Prostate gland (tissue), 2 donors: ENCODE measurements around the gene MPZL3. TPM values are rescaled to one million over a fixed set of nuclear protein-coding genes. Genes with fewer than 3 reads are reported as not detected.

ENCODE experiments used
- DNase-seq: peaks from one replicate; pipeline ENCODE4 v3.0.0-alpha.2; 2019; ENCODE audit warnings: low spot score
- H3K27ac ChIP-seq, 2 donors: fragments of 200-600 bp; sonication (generic); 2 replicates each; pipeline ENCODE4 v1.5.1; 2017 to 2019
- H3K27me3 ChIP-seq: fragments of 200-600 bp; sonication (generic); replicated peaks from 2 replicates; pipeline ENCODE4 v1.5.1; 2019; ENCODE audit not compliant: insufficient read depth
- H3K36me3 ChIP-seq, 2 donors: fragments of 200-600 bp; sonication (generic); 1 replicate in 1 of 2; 2 replicates in 1 of 2; pipeline versions ENCODE4 v1.5.1 to v1.8.1; 2017 to 2019
- H3K4me1 ChIP-seq: fragments of 200-600 bp; sonication (generic); replicated peaks from 2 replicates; pipeline ENCODE4 v1.5.1; 2019
- H3K4me3 ChIP-seq, 2 donors: fragments of 200-600 bp; sonication (generic); 2 replicates each; pipeline ENCODE4 v1.5.1; 2017 to 2019
- H3K9me3 ChIP-seq: fragments of 200-600 bp; sonication (generic); 2 replicates; pipeline ENCODE4 v1.5.1; 2017
- POLR2A ChIP-seq: fragments of 450-650 bp; IDR thresholded peaks from one replicate; pipeline ENCODE4 v1.6.1; 2016; ENCODE audit warnings: antibody characterized with exemption, mild to moderate bottlenecking
- POLR2AphosphoS5 ChIP-seq: sonication (generic); formaldehyde crosslinking; IDR thresholded peaks from one replicate; pipeline ENCODE4 v1.6.1; 2017; ENCODE audit warnings: antibody characterized with exemption
- WGBS: methylation state at CpG from one replicate; pipeline ENCODE4 v1.1.5; 2018; 5-methylcytosine and 5-hydroxymethylcytosine counted together
- intact Hi-C: fragments of 100-400 bp; cut with DNase I; formaldehyde crosslinking; loops from one replicate; pipeline ENCODE4 v1.14.2; 2022
- total RNA-seq, 2 donors: library from RNA; depleted of rRNA; stranded (reverse); fragments of >200 nt; gene quantifications; one replicate each; pipeline ENCODE4 v1.1.0, GENCODE V29; 2016
- TF ChIP-seq, protein P1 (sequence below), 4 experiments: fragments of 200-600 bp in 2 of 4; fragments of 450-650 bp in 2 of 4; sonication (generic) in 2 of 4; IDR thresholded peaks; 1 replicate in 3 of 4; 2 replicates in 1 of 4; pipeline ENCODE4 v1.5.1; 2016 to 2019; ENCODE audit warnings: antibody characterized with exemption in 4 of 4, mild to moderate bottlenecking in 2 of 4, moderate library complexity in 2 of 4

Gene MPZL3
- total RNA-seq, 2 donors from 2014 or later: 6.2 to 13.0 TPM

DNA sequence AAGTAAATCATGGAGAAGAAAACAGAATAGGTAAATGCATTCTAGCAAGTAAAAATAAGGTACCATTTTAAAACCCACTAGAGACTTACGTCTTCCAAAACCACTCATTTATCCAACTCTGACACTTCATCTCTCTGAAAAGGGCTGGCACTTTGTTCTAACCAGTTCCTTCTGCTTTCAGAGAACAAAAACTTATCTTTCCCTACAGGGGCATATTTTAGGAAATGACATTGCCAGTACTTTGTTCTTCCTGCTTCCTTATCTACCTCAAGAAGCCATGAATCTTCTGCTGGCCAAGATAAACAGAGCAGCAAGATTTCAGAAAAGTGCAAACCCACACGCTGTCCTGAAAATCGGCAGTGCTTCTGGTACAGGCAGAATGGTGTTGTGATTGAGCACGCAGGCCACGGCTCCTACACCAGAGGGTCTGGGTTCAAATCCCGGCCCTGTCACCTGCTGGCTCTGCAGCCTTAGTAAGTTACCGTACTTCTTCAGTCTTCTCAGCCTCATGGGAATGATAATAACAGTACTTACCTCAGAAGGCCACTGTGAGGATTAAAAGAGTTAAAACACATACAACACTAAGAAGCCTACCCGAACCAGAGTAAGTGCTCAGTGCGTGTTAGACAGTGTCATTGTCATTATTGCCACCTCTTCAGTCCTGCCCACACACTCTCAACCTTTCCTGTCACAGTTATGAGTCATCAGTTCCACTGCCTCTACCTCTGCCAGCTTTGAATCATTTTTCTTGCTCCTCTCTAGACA lies 11.0 kb downstream of the MPZL3 start:
- 37% methylated on average over 9 of the region's 9 CpGs for WGBS
- H3K27ac ChIP-seq: peak overlapping the region; percentile 77 to 80
- no peaks in the 10 kb centered on the region for H3K9me3 ChIP-seq
- no peaks in the 10 kb centered on the region for H3K4me1 ChIP-seq
- DNase-seq: peak; percentile 75
- peak overlapping the region in 1 of 2 donors; percentile 11 for H3K4me3 ChIP-seq
- no peaks in the 10 kb centered on the region for H3K27me3 ChIP-seq
- TF ChIP-seq POLR2A: no peak
- TF ChIP-seq POLR2AphosphoS5: peak; percentile 92
- no peaks in the 10 kb centered on the region for H3K36me3 ChIP-seq
- intact Hi-C loops: no loop called here

DNA sequence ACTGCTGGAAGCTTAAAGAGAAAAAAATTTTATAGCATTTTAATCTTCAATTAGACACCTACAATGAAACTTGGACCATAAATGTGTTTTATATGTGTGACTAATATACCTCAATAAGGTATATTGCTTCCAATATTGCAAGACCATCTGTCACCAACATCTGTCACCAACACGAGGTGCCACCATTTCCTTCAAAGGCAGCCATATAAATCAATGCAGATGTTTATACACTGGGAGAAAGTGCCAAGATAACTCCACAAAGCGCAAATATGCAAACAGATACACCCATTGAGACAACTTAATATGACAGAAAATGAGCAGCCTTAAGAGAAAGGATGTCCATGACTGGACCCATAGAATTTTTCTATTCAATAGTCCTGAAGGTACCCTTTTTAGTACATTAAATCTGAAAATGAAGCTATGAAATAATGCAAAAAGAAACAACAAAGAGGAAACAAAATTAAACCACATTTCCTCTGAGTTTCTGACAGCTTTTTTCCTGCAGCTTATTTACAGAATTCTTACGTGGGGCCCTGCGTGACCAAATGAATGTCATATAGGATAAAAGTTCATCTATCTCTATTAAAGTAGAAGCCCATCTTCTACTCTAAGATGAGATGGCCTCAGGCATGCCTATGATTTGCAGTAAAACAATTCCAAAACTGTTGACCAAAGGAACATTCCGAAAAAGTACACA lies 12.5 kb downstream of the MPZL3 start:
- Histone ChIP-seq H3K27ac (peak overlapping the region in 1 of 2 donors; percentile 4), H3K36me3 (no peaks in the 10 kb centered on the region), H3K4me3 (no peak overlapping the region), H3K4me1 (no peaks in the 10 kb centered on the region), H3K27me3 (no peaks in the 10 kb centered on the region), H3K9me3 (no peaks in the 10 kb centered on the region)
- TF ChIP-seq, protein P1, sequence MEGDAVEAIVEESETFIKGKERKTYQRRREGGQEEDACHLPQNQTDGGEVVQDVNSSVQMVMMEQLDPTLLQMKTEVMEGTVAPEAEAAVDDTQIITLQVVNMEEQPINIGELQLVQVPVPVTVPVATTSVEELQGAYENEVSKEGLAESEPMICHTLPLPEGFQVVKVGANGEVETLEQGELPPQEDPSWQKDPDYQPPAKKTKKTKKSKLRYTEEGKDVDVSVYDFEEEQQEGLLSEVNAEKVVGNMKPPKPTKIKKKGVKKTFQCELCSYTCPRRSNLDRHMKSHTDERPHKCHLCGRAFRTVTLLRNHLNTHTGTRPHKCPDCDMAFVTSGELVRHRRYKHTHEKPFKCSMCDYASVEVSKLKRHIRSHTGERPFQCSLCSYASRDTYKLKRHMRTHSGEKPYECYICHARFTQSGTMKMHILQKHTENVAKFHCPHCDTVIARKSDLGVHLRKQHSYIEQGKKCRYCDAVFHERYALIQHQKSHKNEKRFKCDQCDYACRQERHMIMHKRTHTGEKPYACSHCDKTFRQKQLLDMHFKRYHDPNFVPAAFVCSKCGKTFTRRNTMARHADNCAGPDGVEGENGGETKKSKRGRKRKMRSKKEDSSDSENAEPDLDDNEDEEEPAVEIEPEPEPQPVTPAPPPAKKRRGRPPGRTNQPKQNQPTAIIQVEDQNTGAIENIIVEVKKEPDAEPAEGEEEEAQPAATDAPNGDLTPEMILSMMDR (IDR thresholded peaks at IDR 0.05): no peak
- TF ChIP-seq POLR2A (no peak), POLR2AphosphoS5 (no peak)
- DNase-seq: no peak
- intact Hi-C loops: no loop called here
- WGBS: 60% methylated on average over 5 of the region's 5 CpGs

DNA sequence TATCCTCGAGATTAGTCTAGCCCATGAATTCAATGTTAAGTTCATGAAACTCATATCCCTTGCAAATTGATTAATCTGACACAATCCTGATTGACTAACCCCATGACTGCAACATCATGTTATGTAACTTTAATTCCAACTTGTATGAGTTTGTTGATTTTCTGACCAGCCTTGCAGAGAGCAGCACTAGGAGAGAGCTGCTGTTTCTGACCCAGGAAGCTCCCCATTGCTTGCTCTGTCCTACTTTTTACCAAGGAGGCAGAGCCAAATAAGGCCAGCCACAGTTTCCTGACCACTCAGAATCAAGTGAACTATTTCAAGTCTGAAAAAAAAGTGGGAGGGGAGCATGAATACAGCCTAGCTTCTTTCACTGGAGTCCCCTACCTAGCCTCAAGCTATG lies 13.2 kb downstream of the MPZL3 start:
- TF ChIP-seq, protein P1 (IDR thresholded peaks at IDR 0.05): no peak
- TF ChIP-seq POLR2AphosphoS5: no peak
- no peak for TF ChIP-seq POLR2A
- Histone ChIP-seq H3K9me3 (no peaks in the 10 kb centered on the region), H3K27me3 (no peaks in the 10 kb centered on the region), H3K4me1 (no peaks in the 10 kb centered on the region), H3K36me3 (no peaks in the 10 kb centered on the region), H3K27ac (no peak overlapping the region), H3K4me3 (no peak overlapping the region)
- DNase-seq: no peak
- intact Hi-C loops: no loop called here
- 88% methylated on average over 1 of the region's 1 CpG for WGBS

DNA sequence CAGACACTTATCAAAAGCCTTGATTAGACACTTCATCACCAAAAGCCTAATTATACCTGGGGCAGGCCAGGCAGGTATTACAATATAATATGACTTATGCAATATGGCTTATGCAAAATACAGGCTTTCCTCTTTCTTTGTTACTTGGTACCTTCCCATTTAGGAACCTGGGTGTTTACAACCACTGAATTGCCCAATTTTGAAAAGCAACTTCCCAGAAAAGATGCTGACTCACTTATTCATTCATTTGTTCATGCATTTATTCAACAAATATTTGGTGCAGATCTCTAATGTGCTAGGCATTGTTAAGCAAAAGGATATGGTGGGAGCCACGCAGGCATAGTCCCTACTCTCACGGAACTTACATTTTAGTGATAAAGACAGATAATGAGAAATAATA lies 13.7 kb downstream of the MPZL3 start:
- Histone ChIP-seq H3K27ac (no peak overlapping the region), H3K27me3 (no peaks in the 10 kb centered on the region), H3K4me3 (no peak overlapping the region), H3K36me3 (no peaks in the 10 kb centered on the region), H3K9me3 (no peaks in the 10 kb centered on the region), H3K4me1 (no peaks in the 10 kb centered on the region)
- DNase-seq: no peak
- intact Hi-C loops: no loop called here
- TF ChIP-seq, protein P1 (IDR thresholded peaks at IDR 0.05): no peak
- no peak for TF ChIP-seq POLR2A
- TF ChIP-seq POLR2AphosphoS5: no peak
- 93% methylated on average over 2 of the region's 2 CpGs for WGBS

DNA sequence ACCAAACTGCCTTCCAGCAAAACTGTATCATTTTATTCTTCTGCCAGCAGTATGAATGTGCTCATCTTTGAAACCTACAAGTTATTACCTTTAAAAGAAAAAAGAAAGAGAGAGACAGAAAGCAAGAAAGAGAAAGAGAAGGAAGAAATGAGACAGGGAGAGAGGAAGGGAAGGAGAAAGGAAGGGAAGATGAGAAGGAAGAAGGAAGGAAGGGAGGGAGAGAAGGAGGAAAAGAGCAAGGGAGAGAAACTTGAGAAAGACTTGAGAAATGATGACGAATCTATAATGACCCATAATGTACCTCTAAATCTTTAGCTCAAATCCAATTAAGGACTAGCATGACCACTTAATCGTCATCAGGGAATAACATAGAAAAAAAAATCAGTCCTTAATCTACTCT lies 16.0 kb downstream of the MPZL3 start:
- no peaks in the 10 kb centered on the region for H3K9me3 ChIP-seq
- DNase-seq: no peak
- 66% methylated on average over 2 of the region's 2 CpGs for WGBS
- H3K27ac ChIP-seq: no peak overlapping the region
- no peaks in the 10 kb centered on the region for H3K36me3 ChIP-seq
- no peaks in the 10 kb centered on the region for H3K4me1 ChIP-seq
- H3K27me3 ChIP-seq: no peaks in the 10 kb centered on the region
- H3K4me3 ChIP-seq: no peak overlapping the region
- TF ChIP-seq, protein P1 (IDR thresholded peaks at IDR 0.05): no peak
- TF ChIP-seq POLR2A: no peak
- TF ChIP-seq POLR2AphosphoS5: no peak
- intact Hi-C loops: no loop called here
